ENCODE data around the gene POU6F2.

GRCh38 chr7:39133088-39133487 is 155.4 kb downstream of the POU6F2 start:
- TF ChIP-seq, protein P1, sequence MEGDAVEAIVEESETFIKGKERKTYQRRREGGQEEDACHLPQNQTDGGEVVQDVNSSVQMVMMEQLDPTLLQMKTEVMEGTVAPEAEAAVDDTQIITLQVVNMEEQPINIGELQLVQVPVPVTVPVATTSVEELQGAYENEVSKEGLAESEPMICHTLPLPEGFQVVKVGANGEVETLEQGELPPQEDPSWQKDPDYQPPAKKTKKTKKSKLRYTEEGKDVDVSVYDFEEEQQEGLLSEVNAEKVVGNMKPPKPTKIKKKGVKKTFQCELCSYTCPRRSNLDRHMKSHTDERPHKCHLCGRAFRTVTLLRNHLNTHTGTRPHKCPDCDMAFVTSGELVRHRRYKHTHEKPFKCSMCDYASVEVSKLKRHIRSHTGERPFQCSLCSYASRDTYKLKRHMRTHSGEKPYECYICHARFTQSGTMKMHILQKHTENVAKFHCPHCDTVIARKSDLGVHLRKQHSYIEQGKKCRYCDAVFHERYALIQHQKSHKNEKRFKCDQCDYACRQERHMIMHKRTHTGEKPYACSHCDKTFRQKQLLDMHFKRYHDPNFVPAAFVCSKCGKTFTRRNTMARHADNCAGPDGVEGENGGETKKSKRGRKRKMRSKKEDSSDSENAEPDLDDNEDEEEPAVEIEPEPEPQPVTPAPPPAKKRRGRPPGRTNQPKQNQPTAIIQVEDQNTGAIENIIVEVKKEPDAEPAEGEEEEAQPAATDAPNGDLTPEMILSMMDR (conservative IDR thresholded peaks at IDR 0.05; ENCODE audit: low read length), result no peak
- no peak for TF ChIP-seq EZH2phosphoT487 (IDR thresholded peaks at IDR 0.05; ENCODE audit: borderline replicate concordance)

Data from Loucy (cell line).